Peyer's patch (tissue), 4 donors: ENCODE results near the gene CCNDBP1. TPM values are rescaled to one million over a fixed set of nuclear protein-coding genes. Genes with fewer than 3 reads are reported as not detected.

Experiments used
- DNase-seq, 3 donors: peaks; one replicate each; pipeline ENCODE4 v3.0.0-alpha.2; 2017 to 2019
- H3K27ac ChIP-seq, 4 donors: fragments of 200-600 bp; sonication (generic); one replicate each; pipeline ENCODE4 v1.5.1; 2016 to 2019
- H3K27me3 ChIP-seq, 2 donors: fragments of 200-600 bp; sonication (generic); one replicate each; pipeline ENCODE4 v1.5.1; 2019
- H3K36me3 ChIP-seq, 3 donors: fragments of 200-600 bp; sonication (generic); one replicate each; pipeline ENCODE4 v1.5.1; 2016 to 2019
- H3K4me1 ChIP-seq, 4 donors: fragments of 200-600 bp; sonication (generic); one replicate each; pipeline ENCODE4 v1.5.1; 2016 to 2019
- H3K4me3 ChIP-seq, 4 donors: fragments of 200-600 bp; sonication (generic); 1 replicate in 3 of 4; 2 replicates in 1 of 4; pipeline ENCODE4 v1.5.1; 2016 to 2019; ENCODE audit warnings: mild to moderate bottlenecking in 1 of 4
- H3K9me3 ChIP-seq, 4 donors: fragments of 200-600 bp; sonication (generic); one replicate each; pipeline ENCODE4 v1.5.1; 2016 to 2019; ENCODE audit warnings: mild to moderate bottlenecking in 1 of 4
- CTCF ChIP-seq, 6 experiments: fragments of 450-650 bp in 4 of 6; fragments of 200-600 bp in 2 of 6; sonication (generic) in 1 of 6; IDR thresholded peaks; one replicate each; pipeline ENCODE4 v1.5.1; 2017 to 2019; ENCODE audit warnings: antibody characterized with exemption in 6 of 6, mild to moderate bottlenecking in 3 of 6, moderate library complexity in 1 of 6
- POLR2A ChIP-seq, 2 donors: fragments of 450-650 bp; IDR thresholded peaks; one replicate each; pipeline ENCODE4 v1.5.1; 2017; ENCODE audit warnings: antibody characterized with exemption in 2 of 2, mild to moderate bottlenecking in 2 of 2, moderate library complexity in 2 of 2
- total RNA-seq, 4 donors: library from RNA; depleted of rRNA; stranded (reverse); fragments of >200 nt; gene quantifications; one replicate each; pipeline ENCODE4 v1.1.0, GENCODE V29; 2016

CCNDBP1 gene
- total RNA-seq, 4 donors from 2014 or later, result 73.0 to 95.1 (median 83.5) TPM

GRCh38 chr15:43243020-43243645 lies 57.9 kb downstream of the CCNDBP1 start:
- no peak for TF ChIP-seq CTCF (IDR thresholded peaks at IDR 0.05)
- Histone ChIP-seq H3K27ac (no peak overlapping the region), H3K36me3 (no peaks in the 10 kb centered on the region), H3K4me1 (no peaks in the 10 kb centered on the region), H3K4me3 (no peak overlapping the region), H3K27me3 (no peaks in the 10 kb centered on the region), H3K9me3 (no peaks in the 10 kb centered on the region)
- no peak for DNase-seq

GRCh38 chr15:43244092-43244491 lies 58.9 kb downstream of the CCNDBP1 start:
- Histone ChIP-seq H3K4me3 (no peak overlapping the region), H3K27me3 (no peaks in the 10 kb centered on the region), H3K27ac (no peak overlapping the region), H3K4me1 (no peaks in the 10 kb centered on the region), H3K9me3 (no peaks in the 10 kb centered on the region), H3K36me3 (no peaks in the 10 kb centered on the region)
- no peak for DNase-seq
- TF ChIP-seq POLR2A (IDR thresholded peaks at IDR 0.05) (no peak), CTCF (IDR thresholded peaks at IDR 0.05) (no peak)

GRCh38 chr15:43246261-43246774 lies 61.1 kb downstream of the CCNDBP1 start:
- Histone ChIP-seq H3K4me3 (no peak overlapping the region), H3K9me3 (no peaks in the 10 kb centered on the region), H3K4me1 (no peaks in the 10 kb centered on the region), H3K27ac (no peak overlapping the region), H3K36me3 (no peaks in the 10 kb centered on the region), H3K27me3 (no peaks in the 10 kb centered on the region)
- DNase-seq, result no peak
- no peak for TF ChIP-seq POLR2A (IDR thresholded peaks at IDR 0.05)
- TF ChIP-seq CTCF (IDR thresholded peaks at IDR 0.05), result no peak

Other genes with a start within 250 kb of the CCNDBP1 start
- 10 to 100 TPM; 23.8 to 56.9 (median 34.0) TPM for gene UBR1, start 79.4 kb upstream of the CCNDBP1 start, total RNA-seq
- gene TMEM62, start 51.8 kb upstream of the CCNDBP1 start, total RNA-seq, result 10 to 100 TPM; 43.3 to 87.5 (median 57.0) TPM
- gene EPB42, start 35.6 kb downstream of the CCNDBP1 start, total RNA-seq, result not detected
- not detected for gene TGM5, start 81.5 kb downstream of the CCNDBP1 start, total RNA-seq
- not detected for gene TGM7, start 116.9 kb downstream of the CCNDBP1 start, total RNA-seq
- 1 to 10 TPM; 2.8 to 5.1 (median 3.6) TPM for gene LCMT2, start 145.2 kb downstream of the CCNDBP1 start, total RNA-seq
- gene ZSCAN29, start 185.6 kb downstream of the CCNDBP1 start, total RNA-seq, result 10 to 100 TPM; 27.5 to 57.8 (median 29.1) TPM
- 10 to 100 TPM; 16.3 to 30.0 (median 23.4) TPM for gene TUBGCP4, start 185.7 kb downstream of the CCNDBP1 start, total RNA-seq